Measurements from ENCODE around the gene HSPA8. TPM values are rescaled to one million over a fixed set of nuclear protein-coding genes. Genes with fewer than 3 reads are reported as not detected.

Gene HSPA8
- 1,278 and 1,380 TPM in 2 replicates for total RNA-seq

GRCh38 chr11:123061403-123062157 is at the start of gene HSPA8:
HSPA8 (minus strand) TSS chr11:123062136; CDS start chr11:123061324, 812 bp downstream.
- peak within 1 kb of the TSS; percentile 100 for H3K27ac Mint-ChIP-seq
- ChIA-PET CTCF (interaction anchor here (1.0 to 1.3 kb wide), 3 partner anchors 7 to 186 kb away, joined by 3 to 4 read pairs (median 3); no protein-coding TSS in a partner anchor), POLR2A (interaction anchor here (0.6 to 2.6 kb wide), 32 partner anchors 8 to 1976 kb away, joined by 3 to 30 read pairs (median 4); partner anchors contain the start of genes SC5D and ZNF202)
- intact Hi-C loops (cut with micrococcal nuclease) = loop anchor here (1.0 to 10.0 kb wide), 10 partner anchors 9 to 1769 kb away; partner anchors contain the start of genes JHY, SC5D, SORL1 and SORL1-AS1
- no peaks in the 10 kb centered on the region for H3K27me3 Mint-ChIP-seq
- no peak for DNase-seq
- TF ChIP-seq, protein P1, sequence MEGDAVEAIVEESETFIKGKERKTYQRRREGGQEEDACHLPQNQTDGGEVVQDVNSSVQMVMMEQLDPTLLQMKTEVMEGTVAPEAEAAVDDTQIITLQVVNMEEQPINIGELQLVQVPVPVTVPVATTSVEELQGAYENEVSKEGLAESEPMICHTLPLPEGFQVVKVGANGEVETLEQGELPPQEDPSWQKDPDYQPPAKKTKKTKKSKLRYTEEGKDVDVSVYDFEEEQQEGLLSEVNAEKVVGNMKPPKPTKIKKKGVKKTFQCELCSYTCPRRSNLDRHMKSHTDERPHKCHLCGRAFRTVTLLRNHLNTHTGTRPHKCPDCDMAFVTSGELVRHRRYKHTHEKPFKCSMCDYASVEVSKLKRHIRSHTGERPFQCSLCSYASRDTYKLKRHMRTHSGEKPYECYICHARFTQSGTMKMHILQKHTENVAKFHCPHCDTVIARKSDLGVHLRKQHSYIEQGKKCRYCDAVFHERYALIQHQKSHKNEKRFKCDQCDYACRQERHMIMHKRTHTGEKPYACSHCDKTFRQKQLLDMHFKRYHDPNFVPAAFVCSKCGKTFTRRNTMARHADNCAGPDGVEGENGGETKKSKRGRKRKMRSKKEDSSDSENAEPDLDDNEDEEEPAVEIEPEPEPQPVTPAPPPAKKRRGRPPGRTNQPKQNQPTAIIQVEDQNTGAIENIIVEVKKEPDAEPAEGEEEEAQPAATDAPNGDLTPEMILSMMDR (IDR thresholded peaks at IDR 0.05) = no peak
- H3K4me1 Mint-ChIP-seq = peaks cover 76% of the 10 kb centered on the region
- no peaks in the 10 kb centered on the region for H3K9me3 Mint-ChIP-seq
- peak within 1 kb of the TSS; percentile 97 for H3K4me3 Mint-ChIP-seq
- H3K36me3 Mint-ChIP-seq (ENCODE audit: low read depth) = peaks cover 68% of the 10 kb centered on the region
- ATAC-seq (ENCODE audit: low read depth) = peak; percentile 0

GRCh38 chr11:123111465-123111864 is 49.5 kb upstream of the HSPA8 start:
- Mint-ChIP-seq H3K4me3 (no peak overlapping the region), H3K9me3 (peaks cover 5% of the 10 kb centered on the region), H3K4me1 (no peaks in the 10 kb centered on the region), H3K27me3 (peaks cover 15% of the 10 kb centered on the region), H3K36me3 (ENCODE audit: low read depth) (no peaks in the 10 kb centered on the region), H3K27ac (no peak overlapping the region)
- ATAC-seq (ENCODE audit: low read depth) = no peak
- ChIA-PET POLR2A (no interaction called here), CTCF (interaction anchor here (1.1 to 2.7 kb wide), 5 partner anchors 8 to 367 kb away, joined by 4 to 16 read pairs (median 5); no protein-coding TSS in a partner anchor)
- TF ChIP-seq, protein P1 (IDR thresholded peaks at IDR 0.05) = no peak
- DNase-seq = no peak
- intact Hi-C loops (cut with micrococcal nuclease) = loop anchor here (1.0 to 5.0 kb wide), 3 partner anchors 136 to 466 kb away; no protein-coding TSS in a partner anchor

DNA sequence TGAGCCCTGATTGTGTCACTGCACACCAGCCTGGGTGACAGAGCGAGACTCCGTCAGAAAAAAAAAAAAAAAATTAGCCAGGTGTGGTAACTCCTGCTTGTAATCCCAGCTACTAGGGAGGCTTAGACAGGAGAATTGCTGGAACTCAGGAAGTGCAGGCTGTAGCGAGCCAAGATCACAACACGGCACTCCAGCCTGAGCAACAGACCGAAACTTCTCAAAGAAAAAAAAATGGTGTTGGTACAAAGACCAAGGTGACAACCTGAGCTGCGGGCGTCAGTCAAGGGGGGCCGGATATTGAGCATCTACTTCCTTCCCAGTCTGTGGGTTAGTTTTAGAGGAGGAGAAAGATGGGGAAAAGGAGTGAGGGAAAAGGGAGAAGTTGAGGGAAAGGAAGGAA is 48.5 kb upstream of the HSPA8 start:
- intact Hi-C loops (cut with micrococcal nuclease) = loop anchor here (5.0 kb wide), 1 partner anchor 467 kb away; no protein-coding TSS in a partner anchor
- H3K4me1 Mint-ChIP-seq = no peaks in the 10 kb centered on the region
- no peak overlapping the region for H3K4me3 Mint-ChIP-seq
- no peaks in the 10 kb centered on the region for H3K9me3 Mint-ChIP-seq
- ChIA-PET POLR2A (no interaction called here), CTCF (interaction anchor here (0.7 to 2.7 kb wide), 7 partner anchors 9 to 627 kb away, joined by 3 to 16 read pairs (median 4); no protein-coding TSS in a partner anchor)
- no peaks in the 10 kb centered on the region for H3K36me3 Mint-ChIP-seq (ENCODE audit: low read depth)
- H3K27me3 Mint-ChIP-seq = peaks cover 13% of the 10 kb centered on the region
- no peak for DNase-seq
- ATAC-seq (ENCODE audit: low read depth) = no peak
- TF ChIP-seq, protein P1 (IDR thresholded peaks at IDR 0.05) = no peak
- H3K27ac Mint-ChIP-seq = no peak overlapping the region

GRCh38 chr11:123107945-123108495 is 46.1 kb upstream of the HSPA8 start:
- ChIA-PET POLR2A (no interaction called here), CTCF (no interaction called here)
- TF ChIP-seq, protein P1 (IDR thresholded peaks at IDR 0.05) = no peak
- ATAC-seq (ENCODE audit: low read depth) (no peak), DNase-seq (no peak)
- H3K4me1 Mint-ChIP-seq = peaks cover 3% of the 10 kb centered on the region
- no peak overlapping the region for H3K27ac Mint-ChIP-seq
- H3K4me3 Mint-ChIP-seq = no peak overlapping the region
- intact Hi-C loops (cut with micrococcal nuclease) = no loop called here
- H3K36me3 Mint-ChIP-seq (ENCODE audit: low read depth) = no peaks in the 10 kb centered on the region
- peaks cover 13% of the 10 kb centered on the region for H3K27me3 Mint-ChIP-seq
- no peaks in the 10 kb centered on the region for H3K9me3 Mint-ChIP-seq

GRCh38 chr11:123104697-123105096 is 42.8 kb upstream of the HSPA8 start:
- Mint-ChIP-seq H3K27me3 (peaks cover 16% of the 10 kb centered on the region), H3K4me3 (no peak overlapping the region), H3K4me1 (peaks cover 3% of the 10 kb centered on the region), H3K27ac (no peak overlapping the region), H3K9me3 (no peaks in the 10 kb centered on the region), H3K36me3 (ENCODE audit: low read depth) (no peaks in the 10 kb centered on the region)
- CTCF ChIA-PET = interaction anchor here (1.6 to 2.5 kb wide), 2 partner anchors 13 to 142 kb away, joined by 5 to 13 read pairs; no protein-coding TSS in a partner anchor
- POLR2A ChIA-PET = no interaction called here
- TF ChIP-seq, protein P1 (IDR thresholded peaks at IDR 0.05) = no peak
- intact Hi-C loops (cut with micrococcal nuclease) = no loop called here
- no peak for DNase-seq
- no peak for ATAC-seq (ENCODE audit: low read depth)
